ENCODE measurements around the gene RBM7.

The RBM7 gene

DNA sequence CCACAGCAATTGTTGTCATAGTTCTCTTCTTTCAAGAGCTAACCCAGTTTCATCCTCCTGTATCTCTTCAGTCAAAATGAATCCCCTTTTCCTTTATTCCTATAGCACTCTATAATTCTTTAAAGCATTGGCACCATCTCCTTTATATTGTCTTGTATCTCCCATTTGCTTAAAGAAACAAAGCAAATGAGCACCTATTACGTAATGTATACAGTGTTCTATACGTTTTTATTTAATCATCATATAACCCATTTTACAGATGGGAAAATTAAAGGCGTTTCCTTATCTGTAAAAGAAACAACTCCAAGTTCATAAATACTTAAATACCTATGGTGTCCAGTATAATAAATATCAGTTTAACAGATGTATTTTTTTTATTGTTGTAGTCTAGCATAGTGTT, 32.4 kb downstream of the RBM7 start:
- H3K4me2 ChIP-seq (ENCODE audit: low read length) = no peak overlapping the region
- H3K4me1 ChIP-seq (ENCODE audit: low read length) = no peaks in the 10 kb centered on the region
- no peaks in the 10 kb centered on the region for H3K36me3 ChIP-seq (replicated peaks; ENCODE audit: low read depth, low read length)
- H3K27me3 ChIP-seq (ENCODE audit: low read depth, low read length) = no peaks in the 10 kb centered on the region
- H3K9me3 ChIP-seq (ENCODE audit: insufficient read depth, low read length) = no peaks in the 10 kb centered on the region
- H3K4me3 ChIP-seq (ENCODE audit: low read length) = no peak overlapping the region
- H3K27ac ChIP-seq (ENCODE audit: low read length) = no peak overlapping the region
- TF ChIP-seq, protein P1, sequence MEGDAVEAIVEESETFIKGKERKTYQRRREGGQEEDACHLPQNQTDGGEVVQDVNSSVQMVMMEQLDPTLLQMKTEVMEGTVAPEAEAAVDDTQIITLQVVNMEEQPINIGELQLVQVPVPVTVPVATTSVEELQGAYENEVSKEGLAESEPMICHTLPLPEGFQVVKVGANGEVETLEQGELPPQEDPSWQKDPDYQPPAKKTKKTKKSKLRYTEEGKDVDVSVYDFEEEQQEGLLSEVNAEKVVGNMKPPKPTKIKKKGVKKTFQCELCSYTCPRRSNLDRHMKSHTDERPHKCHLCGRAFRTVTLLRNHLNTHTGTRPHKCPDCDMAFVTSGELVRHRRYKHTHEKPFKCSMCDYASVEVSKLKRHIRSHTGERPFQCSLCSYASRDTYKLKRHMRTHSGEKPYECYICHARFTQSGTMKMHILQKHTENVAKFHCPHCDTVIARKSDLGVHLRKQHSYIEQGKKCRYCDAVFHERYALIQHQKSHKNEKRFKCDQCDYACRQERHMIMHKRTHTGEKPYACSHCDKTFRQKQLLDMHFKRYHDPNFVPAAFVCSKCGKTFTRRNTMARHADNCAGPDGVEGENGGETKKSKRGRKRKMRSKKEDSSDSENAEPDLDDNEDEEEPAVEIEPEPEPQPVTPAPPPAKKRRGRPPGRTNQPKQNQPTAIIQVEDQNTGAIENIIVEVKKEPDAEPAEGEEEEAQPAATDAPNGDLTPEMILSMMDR (IDR thresholded peaks at IDR 0.05; ENCODE audit: low read depth, low read length) = no peak
- no peaks in the 10 kb centered on the region for H3K79me2 ChIP-seq (ENCODE audit: low read length)
- H3K9ac ChIP-seq (ENCODE audit: low read length) = no peak overlapping the region
- H2AFZ ChIP-seq (ENCODE audit: low read depth, low read length) = no peak overlapping the region
- no peaks in the 10 kb centered on the region for H4K20me1 ChIP-seq (ENCODE audit: insufficient read depth, low read length)

DNA sequence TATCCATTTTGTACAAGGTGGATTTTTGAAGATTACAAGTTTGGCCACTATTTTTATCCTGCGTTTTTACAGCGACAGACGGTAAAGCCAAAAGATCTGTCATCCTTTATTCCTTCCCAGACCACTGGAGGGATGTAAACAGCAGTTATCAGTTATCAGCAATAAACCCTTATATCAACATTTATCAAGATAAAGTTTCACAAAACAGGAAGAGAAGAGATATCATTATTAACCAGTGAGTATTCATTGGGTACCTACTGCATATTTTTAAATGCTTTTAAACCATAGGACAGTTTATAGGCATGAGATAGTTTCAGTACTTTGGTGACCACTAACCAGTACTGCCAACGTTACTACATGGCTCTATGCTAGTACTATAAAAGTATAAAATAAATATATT, 32.9 kb downstream of the RBM7 start:
- Histone ChIP-seq H3K27me3 (ENCODE audit: low read depth, low read length) (no peaks in the 10 kb centered on the region), H3K36me3 (replicated peaks; ENCODE audit: low read depth, low read length) (no peaks in the 10 kb centered on the region), H3K79me2 (ENCODE audit: low read length) (no peaks in the 10 kb centered on the region), H3K9ac (ENCODE audit: low read length) (no peak overlapping the region), H3K27ac (ENCODE audit: low read length) (no peak overlapping the region), H3K4me2 (ENCODE audit: low read length) (no peak overlapping the region), H3K4me1 (ENCODE audit: low read length) (no peaks in the 10 kb centered on the region), H3K4me3 (ENCODE audit: low read length) (no peak overlapping the region), H3K9me3 (ENCODE audit: insufficient read depth, low read length) (no peaks in the 10 kb centered on the region), H2AFZ (ENCODE audit: low read depth, low read length) (no peak overlapping the region), H4K20me1 (ENCODE audit: insufficient read depth, low read length) (no peaks in the 10 kb centered on the region)
- no peak for TF ChIP-seq EZH2phosphoT487 (IDR thresholded peaks at IDR 0.05; ENCODE audit: low read depth)
- TF ChIP-seq, protein P1 (IDR thresholded peaks at IDR 0.05; ENCODE audit: low read depth, low read length) = no peak

DNA sequence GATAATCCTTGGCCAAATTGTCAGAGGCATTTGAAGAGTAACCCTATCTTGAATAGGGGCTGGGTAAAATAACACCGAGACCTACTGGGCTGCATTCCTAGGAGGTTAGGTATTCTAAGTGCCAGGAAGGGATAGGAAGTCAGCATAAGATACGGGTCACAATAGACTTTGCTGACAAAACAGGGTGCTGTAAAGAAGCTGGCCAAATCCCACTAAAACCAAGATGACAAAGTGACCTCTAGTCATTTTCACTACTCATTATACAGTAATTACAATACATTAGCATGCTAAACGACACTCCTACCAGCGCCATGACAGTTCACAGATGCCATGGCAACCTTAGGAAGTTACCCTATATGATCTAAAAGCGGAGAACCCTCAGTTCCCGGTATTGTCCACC, 37.8 kb downstream of the RBM7 start:
- H3K4me3 ChIP-seq (ENCODE audit: low read length) = no peak overlapping the region
- peaks cover 10% of the 10 kb centered on the region for H3K4me1 ChIP-seq (ENCODE audit: low read length)
- TF ChIP-seq, protein P1 (IDR thresholded peaks at IDR 0.05; ENCODE audit: low read depth, low read length) = no peak
- TF ChIP-seq EZH2phosphoT487 (IDR thresholded peaks at IDR 0.05; ENCODE audit: low read depth) = no peak
- H3K27me3 ChIP-seq (ENCODE audit: low read depth, low read length) = no peaks in the 10 kb centered on the region
- H3K4me2 ChIP-seq (ENCODE audit: low read length) = no peak overlapping the region
- no peak overlapping the region; the same call in 1 of the 2 replicates for H2AFZ ChIP-seq (ENCODE audit: low read depth, low read length)
- H3K27ac ChIP-seq (ENCODE audit: low read length) = no peak overlapping the region
- peaks cover 25% of the 10 kb centered on the region for H3K79me2 ChIP-seq (ENCODE audit: low read length)
- H3K9ac ChIP-seq (ENCODE audit: low read length) = no peak overlapping the region
- no peaks in the 10 kb centered on the region for H4K20me1 ChIP-seq (ENCODE audit: insufficient read depth, low read length)
- H3K36me3 ChIP-seq (replicated peaks; ENCODE audit: low read depth, low read length) = no peaks in the 10 kb centered on the region
- no peaks in the 10 kb centered on the region for H3K9me3 ChIP-seq (ENCODE audit: insufficient read depth, low read length)

DNA sequence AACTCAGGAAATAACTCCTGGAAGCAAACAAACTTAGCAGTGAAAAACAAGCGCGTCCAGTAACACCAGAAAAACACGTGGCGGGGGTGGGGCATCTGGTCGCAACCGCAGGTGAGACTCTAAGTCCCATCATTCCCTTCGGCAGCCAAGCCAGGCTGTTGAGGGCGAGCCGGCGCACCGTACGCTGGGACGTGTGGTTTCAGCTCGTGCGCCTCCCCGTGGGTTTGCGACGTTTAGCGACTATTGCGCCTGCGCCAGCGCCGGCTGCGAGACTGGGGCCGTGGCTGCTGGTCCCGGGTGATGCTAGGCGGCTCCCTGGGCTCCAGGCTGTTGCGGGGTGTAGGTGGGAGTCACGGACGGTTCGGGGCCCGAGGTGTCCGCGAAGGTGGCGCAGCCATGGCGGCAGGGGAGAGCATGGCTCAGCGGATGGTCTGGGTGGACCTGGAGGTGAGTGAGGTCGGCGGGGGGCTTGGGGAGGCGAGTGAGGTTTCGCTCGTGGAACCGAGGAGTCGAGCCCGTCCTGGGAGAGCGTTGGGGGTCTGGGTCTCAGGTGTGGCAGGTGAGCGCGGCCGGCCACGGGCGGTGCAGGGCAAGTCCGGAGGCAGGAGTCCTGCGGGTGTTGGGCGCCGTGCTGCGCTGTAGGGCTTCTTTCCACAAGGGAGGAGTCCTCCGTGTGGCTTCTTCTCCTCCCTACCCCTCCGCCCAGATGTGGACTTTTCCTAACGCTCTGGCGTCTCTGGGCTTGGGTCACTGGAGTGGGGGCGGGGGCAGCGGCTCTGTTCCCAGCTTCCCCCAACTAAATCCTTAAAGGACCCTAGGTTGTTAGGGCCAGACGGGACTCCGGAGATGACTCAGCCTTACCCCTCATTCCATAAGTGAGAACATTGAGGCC, 39.0 kb downstream of the RBM7 start, which contains the start of gene REXO2:
Gene REXO2, plus strand, starts transcription at position 239 of the 892 bp plus-strand sequence. Its CDS starts 62 bp downstream, at position 301.
- no peaks in the 10 kb centered on the region for H3K27me3 ChIP-seq (ENCODE audit: low read depth, low read length)
- H3K4me3 ChIP-seq (ENCODE audit: low read length) = peak within 1 kb of the TSS; percentile 98
- no peak for TF ChIP-seq EZH2phosphoT487 (IDR thresholded peaks at IDR 0.05; ENCODE audit: low read depth)
- TF ChIP-seq, protein P1 (IDR thresholded peaks at IDR 0.05; ENCODE audit: low read depth, low read length) = no peak
- peak within 1 kb of the TSS; percentile 97 for H2AFZ ChIP-seq (ENCODE audit: low read depth, low read length)
- peak within 1 kb of the TSS; percentile 97 for H3K4me2 ChIP-seq (ENCODE audit: low read length)
- no peaks in the 10 kb centered on the region for H4K20me1 ChIP-seq (ENCODE audit: insufficient read depth, low read length)
- peaks cover 10% of the 10 kb centered on the region for H3K4me1 ChIP-seq (ENCODE audit: low read length)
- H3K9ac ChIP-seq (ENCODE audit: low read length) = peak within 1 kb of the TSS; percentile 85
- peaks cover 4% of the 10 kb centered on the region for H3K36me3 ChIP-seq (replicated peaks; ENCODE audit: low read depth, low read length)
- H3K79me2 ChIP-seq (ENCODE audit: low read length) = peaks cover 25% of the 10 kb centered on the region
- H3K9me3 ChIP-seq (ENCODE audit: insufficient read depth, low read length) = no peaks in the 10 kb centered on the region
- no peak within 1 kb of the TSS for H3K27ac ChIP-seq (ENCODE audit: low read length)

All from OCI-LY3 (cell line).